NCI-H2081 treated with DMSO at 0.1 percent for 48 hours (cell line): ENCODE measurements around the gene ACAP3.

ENCODE experiments used
- DNase-seq: peaks from one replicate; lab custom pipeline; 2025; lab: John Stamatoyannopoulos, UW

The ACAP3 gene

GRCh38 chr1:1307923-1308755 lies at the start of gene ACAP3, which contains the start of gene PUSL1:
Gene ACAP3 (minus strand): TSS chr1:1307930. CDS start chr1:1307815, 115 bp downstream.
Gene PUSL1 (plus strand): TSS chr1:1308597. CDS start chr1:1308644, 47 bp downstream.
- peak; percentile 58 for DNase-seq

- no peak for DNase-seq
These were observed 49.2 kb upstream of the ACAP3 start for GRCh38 chr1:1356796-1357401.

DNA sequence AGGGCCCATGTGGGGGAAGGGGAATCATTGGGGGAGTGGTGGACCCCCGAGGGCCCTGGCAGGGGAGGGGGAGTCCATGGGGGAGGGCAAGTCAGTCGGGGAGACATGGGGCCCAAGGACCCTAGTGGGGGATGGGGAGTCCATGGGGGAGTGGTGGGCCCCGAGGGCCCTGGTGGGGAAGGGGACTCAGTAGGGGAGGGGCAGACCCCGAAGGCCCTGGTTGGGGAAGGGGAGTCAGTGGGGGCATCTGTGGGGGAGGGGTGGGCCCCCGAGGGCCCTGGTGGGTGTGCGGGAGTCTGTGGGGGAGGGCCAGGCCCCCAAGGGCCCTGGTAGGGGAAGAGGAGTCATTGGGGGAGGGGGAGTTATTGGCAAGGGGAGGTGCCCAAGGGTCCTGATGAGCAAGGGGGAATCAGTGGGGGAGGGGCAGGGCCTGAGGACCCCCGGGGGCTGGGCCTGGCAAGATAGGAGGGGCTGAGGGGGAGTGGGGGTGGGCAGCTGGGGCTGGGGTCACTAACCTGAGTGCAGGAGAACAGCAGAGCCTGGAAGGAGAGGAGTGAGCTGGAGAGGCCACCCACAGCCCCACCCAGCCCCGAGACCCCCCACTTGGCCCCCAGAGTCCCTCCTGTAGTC lies 48.6 kb upstream of the ACAP3 start:
- DNase-seq = no peak

- no peak for DNase-seq
These were observed 47.7 kb upstream of the ACAP3 start for GRCh38 chr1:1355416-1355815.

GRCh38 chr1:1354271-1355247 lies 46.8 kb upstream of the ACAP3 start:
- no peak for DNase-seq

DNA sequence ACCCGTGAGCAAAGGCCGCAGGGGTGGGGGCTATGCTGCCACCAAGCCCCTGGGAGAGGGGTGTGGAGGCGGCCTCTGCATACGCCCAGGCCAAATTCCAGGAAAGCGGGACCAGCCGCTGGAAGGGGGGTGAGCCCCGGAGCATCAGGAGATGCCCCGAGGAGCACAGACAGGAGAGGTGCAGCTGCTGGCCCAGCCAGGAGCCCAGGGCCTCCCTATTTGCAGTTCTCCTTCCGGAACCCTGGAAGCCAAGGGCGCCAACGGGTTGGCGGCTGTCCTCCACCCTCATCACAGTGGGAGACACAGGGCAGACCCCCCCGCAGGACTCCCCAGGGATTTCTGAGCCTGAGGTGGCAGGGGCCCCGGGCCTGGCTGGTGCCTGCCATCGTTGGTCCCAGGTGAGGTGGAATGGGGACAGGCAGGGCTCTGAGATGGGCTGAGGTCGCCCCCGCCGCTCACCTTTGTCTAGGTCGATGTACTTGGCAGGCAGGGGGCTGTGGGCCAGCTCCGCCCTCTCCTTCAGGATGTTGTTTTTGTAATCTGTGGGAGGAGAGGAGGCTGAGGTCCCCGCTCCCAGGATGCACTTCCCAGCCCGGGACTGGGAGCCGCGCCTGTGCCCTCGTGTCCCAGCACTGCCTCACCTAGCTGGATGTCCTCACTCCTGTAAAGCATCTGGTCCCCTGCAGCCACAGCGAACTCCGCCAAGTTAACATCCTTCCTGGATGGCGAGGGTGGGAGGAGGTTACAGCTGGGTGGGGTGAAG lies 45.8 kb upstream of the ACAP3 start:
- DNase-seq = no peak

DNA sequence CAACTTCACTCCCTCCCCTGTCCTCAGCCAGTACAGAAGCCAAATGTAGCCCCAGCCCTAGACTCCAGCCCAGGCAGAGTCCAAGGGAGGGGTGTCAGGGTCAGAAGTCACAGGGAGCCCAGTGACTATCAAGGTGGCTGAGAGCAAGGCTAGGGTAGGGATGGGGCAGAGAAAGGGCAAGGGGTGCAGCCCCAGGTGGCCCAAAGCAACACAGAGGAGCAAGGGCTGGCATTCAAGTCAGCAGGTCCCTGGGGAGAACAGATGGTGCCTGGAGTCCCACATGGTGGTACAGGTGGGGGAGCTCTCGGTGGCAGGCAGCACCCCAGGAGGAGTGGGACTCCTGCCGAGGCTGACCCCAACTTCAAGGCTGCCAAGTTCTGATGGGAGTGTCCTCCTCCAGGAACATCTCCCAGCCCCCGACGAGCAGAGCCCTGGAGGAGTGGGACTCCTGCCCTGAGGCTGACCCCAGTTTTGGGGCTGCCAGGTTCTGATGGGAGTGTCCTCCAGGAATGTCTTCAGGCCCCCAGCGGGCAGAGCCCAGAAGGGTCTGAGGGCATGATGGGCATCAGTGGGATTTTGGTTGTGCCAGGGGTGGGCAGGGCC lies 45.2 kb upstream of the ACAP3 start:
- no peak for DNase-seq

GRCh38 chr1:1351511-1352427 lies 44.0 kb upstream of the ACAP3 start:
- DNase-seq = no peak

DNA sequence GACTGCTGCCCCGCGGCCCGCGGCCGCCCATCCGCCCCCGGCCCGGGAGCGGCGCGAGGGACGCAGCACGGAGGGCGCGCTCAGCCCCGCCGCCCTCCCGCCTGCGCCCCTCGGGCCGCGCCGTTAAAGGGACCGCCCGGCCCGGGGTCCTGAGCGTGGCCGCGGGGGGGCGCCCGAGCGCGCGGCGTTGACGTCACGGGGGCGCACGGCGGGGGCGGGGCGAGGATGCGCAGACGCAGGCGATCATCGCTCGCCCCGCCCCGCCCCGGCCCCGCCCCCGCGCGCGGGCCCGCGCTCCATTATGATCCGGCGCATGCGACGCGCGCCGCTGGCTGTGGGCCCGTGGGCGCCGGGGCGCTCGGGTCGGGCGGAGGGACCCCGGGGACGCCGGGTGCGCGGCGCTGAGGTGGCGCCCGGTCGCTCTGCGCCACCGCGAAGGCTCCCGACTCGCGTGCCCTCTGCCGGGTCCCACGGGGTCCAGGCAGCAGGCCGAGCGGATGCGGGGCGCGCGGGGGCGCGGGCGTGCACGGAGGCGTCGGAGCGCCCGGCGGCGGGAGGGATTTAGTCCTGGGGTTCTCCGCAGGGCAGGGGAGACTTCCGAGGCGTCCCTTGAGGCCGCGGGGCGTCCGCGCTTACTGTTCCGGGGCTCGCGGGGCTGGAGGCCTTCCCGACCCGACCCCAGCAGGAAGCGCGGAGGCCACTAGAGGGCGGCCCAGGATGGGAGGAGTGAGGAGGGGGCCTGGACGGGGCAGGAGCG lies 41.7 kb upstream of the ACAP3 start, which contains the start of gene DVL1:
TSS of gene DVL1 (minus strand) at position 163 of the 757 bp plus-strand sequence. CDS start 353 bp downstream, outside the sequence.
- DNase-seq = no peak

DNA sequence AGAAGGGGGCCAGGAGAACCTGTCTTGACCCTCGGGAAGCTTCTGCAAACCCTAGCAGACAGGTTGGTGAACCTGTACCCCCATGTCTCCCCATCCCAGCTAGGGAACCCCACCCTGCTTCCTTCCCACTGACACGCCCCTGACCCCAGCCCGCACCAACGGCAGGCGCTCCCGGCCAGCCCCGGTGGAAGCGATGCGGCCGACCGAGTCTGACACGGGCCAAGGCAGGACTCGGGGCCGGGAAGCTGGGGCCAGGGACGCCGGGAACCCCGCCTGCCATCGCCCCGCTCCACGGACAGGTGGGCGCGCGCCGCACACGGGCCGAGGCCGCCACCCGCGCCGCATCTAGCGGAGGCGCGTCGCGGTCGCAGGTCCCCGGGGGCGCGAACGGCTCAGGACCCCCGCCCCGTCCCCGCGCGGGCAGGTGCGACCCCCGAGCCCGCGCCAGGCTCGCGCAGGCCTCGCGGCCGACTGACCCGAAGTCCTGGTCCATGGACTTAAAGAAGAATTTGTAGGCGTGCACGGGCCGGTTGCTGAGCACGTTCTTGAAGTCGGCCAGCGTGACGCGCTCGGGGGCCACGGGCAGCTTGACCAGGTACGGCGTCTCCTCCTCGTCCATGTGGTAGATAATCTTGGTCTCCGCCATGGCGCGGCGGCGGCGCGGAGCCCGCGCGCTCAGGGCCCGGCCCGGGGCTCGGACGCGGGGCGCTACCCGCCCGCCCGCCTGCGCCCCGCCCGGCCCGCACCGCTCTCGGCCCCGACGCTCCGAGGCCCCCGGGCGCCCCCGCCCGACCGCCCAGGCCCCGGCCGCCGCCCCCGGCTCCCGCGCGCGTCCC lies 40.9 kb upstream of the ACAP3 start:
- no peak for DNase-seq

DNA sequence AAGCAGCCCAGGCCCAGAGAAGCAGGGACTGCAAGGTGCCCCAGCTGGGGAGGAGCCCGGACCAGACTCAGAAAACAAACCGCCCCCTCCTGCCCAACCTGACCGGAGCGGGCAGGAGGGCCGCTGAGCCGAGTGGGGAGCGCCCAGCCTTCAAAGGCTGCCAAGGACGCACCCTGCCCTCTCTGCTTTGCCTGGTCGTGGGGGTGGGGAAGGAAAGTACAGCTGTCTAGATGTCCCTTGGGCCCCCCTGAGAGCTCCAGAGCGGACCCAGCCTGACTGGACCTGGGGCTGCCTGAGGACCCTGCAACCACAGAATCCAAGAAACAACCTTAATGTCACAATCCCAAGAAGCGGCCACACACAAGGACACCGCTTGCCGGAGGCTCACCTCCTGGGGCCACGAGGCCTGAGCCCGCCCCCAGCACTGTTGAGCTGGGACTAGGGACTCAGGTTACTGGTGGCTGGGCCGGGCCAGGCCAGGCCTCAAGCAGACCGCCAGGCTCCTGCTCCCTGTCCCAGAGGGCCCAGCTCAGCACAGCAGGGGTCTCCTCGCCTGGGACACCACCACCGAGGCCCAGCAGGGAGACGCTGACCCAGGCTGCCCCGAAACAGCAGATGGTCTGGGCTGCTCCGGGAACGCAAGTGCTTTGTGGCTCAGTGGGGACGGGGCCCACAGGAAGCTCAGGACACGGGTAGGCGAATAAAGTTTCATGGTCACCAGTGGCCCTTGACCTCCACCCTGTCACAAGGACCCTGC lies 40.1 kb upstream of the ACAP3 start:
- DNase-seq = no peak

- no peak for DNase-seq
These were observed 39.4 kb upstream of the ACAP3 start for GRCh38 chr1:1347026-1347595.

DNA sequence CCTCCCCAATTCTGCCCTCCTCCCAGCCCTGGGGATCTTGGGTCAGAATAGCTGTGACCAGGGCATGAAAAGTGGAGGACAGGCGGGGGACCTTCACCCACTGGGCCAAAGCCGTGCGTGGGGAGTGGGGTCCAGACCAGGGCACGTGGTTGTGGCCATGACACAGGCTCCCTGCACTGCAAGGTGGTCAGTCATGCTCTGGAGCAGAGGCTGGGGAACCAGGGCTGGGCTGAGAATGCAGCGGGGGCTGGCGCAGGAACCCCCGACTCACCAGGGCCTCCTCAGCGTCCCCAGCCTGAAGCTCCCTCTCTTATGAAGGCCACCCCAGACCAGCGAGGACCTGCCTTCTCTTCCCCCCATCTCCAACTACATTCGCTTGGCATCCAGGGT lies 38.8 kb upstream of the ACAP3 start:
- DNase-seq = no peak

DNA sequence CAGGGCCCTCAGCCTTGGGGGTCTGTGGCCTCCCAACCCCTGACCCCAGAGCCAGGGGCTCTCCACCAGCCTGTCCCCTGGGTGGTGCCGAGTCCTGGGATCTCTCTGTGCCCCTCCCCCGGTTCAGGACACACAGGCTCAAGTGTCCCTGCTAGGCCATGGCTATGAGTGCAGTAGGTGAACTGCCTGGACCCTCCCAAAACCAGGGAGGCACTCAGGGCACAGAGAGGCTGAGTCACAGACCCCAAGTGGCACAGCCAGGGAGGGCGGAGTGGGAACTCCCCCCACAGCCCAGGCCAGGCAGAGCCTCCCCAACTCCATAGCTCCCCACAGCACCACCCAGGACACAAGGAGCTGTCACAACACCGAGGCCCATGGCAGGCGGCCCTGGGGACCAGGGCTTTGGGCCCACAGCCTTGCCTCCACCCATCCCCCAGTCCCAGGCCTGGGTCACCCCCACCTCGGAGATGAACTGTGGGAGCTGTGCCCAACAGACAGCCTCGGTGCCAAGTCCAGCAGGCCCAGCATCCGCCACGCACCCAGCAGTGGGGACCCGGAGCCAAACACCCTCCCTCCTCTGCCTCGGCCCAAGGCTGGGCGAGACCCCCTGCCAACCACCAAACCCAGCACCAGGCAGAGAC lies 38.2 kb upstream of the ACAP3 start:
- no peak for DNase-seq

- no peak for DNase-seq
These were observed 37.7 kb upstream of the ACAP3 start for GRCh38 chr1:1345384-1345783.
